Measurements from ENCODE around the gene DOCK10.
"Not testable (repeated sequence)": the region's sequence is repeated elsewhere in the genome, so short reads cannot be mapped to it uniquely, and the experiment has no call there.

DOCK10 gene

GRCh38 chr2:224973112-224974016 lies 68.9 kb downstream of the DOCK10 start:
- DNase-seq, result no peak

GRCh38 chr2:224971214-224971613 lies 71.1 kb downstream of the DOCK10 start:
- DNase-seq, result no peak

- no peak for DNase-seq
Observed at GRCh38 chr2:224970311-224970710, 72.0 kb downstream of the DOCK10 start.

GRCh38 chr2:224969633-224970260 lies 72.5 kb downstream of the DOCK10 start:
- no peak for DNase-seq

GRCh38 chr2:224969095-224969494 lies 73.2 kb downstream of the DOCK10 start:
- no peak for DNase-seq

GRCh38 chr2:224968051-224968450 lies 74.2 kb downstream of the DOCK10 start:
- no peak for DNase-seq

GRCh38 chr2:224966613-224967012 lies 75.7 kb downstream of the DOCK10 start:
- DNase-seq, result no peak

- DNase-seq, result no peak
Observed at GRCh38 chr2:224959556-224959955, 82.7 kb downstream of the DOCK10 start.

- no peak for DNase-seq
Observed at GRCh38 chr2:224958873-224959272, 83.4 kb downstream of the DOCK10 start.

- no peak for DNase-seq
Observed at GRCh38 chr2:224958462-224958857, 83.8 kb downstream of the DOCK10 start.

- DNase-seq, result no peak
Observed at GRCh38 chr2:224957540-224958461, 84.5 kb downstream of the DOCK10 start.

GRCh38 chr2:224956706-224957105 lies 85.6 kb downstream of the DOCK10 start:
- DNase-seq, result no peak

GRCh38 chr2:224954980-224955379 lies 87.3 kb downstream of the DOCK10 start:
- no peak for DNase-seq

- no peak for DNase-seq
Observed at GRCh38 chr2:224952936-224953657, 89.2 kb downstream of the DOCK10 start.

- DNase-seq, result no peak
Observed at GRCh38 chr2:224951723-224952481, 90.4 kb downstream of the DOCK10 start.

GRCh38 chr2:224948859-224949258 lies 93.4 kb downstream of the DOCK10 start:
- DNase-seq, result no peak

- DNase-seq, result no peak
Observed at GRCh38 chr2:224948005-224948404, 94.3 kb downstream of the DOCK10 start.

- DNase-seq, result no peak
Observed at GRCh38 chr2:224947566-224947965, 94.7 kb downstream of the DOCK10 start.

GRCh38 chr2:224946895-224947294 lies 95.4 kb downstream of the DOCK10 start:
- DNase-seq, result no peak

- no peak for DNase-seq
Observed at GRCh38 chr2:224944707-224945547, 97.3 kb downstream of the DOCK10 start.

- DNase-seq, result not testable (repeated sequence)
Observed at GRCh38 chr2:224943601-224944041, 98.6 kb downstream of the DOCK10 start.
